Right lobe of liver (tissue), 4 donors: ENCODE data around the gene TTLL3.

Source experiments
- CTCF ChIP-seq, 4 donors: fragments of 200-600 bp in 3 of 4; fragments of 450-650 bp in 1 of 4; IDR thresholded peaks; one replicate each; pipeline versions ENCODE4 v1.5.1 to v1.8.0; 2016 to 2022; ENCODE audit warnings: antibody characterized with exemption in 4 of 4, mild to moderate bottlenecking in 2 of 4
- POLR2A ChIP-seq: fragments of 450-650 bp; IDR thresholded peaks from one replicate; pipeline ENCODE4 v1.6.1; 2017; ENCODE audit warnings: antibody characterized with exemption, mild to moderate bottlenecking
- donor health status: DM: no; HTN: no; CAD: no.
- donor health status: DM: no; HTN: no; CAD: no.
- donor health status: DM: no; HTN: yes; CAD: no.

GRCh38 chr3:9786209-9786739, 23.8 kb upstream of the TTLL3 start:
- TF ChIP-seq POLR2A (no peak), CTCF (IDR thresholded peaks at IDR 0.05) (no peak)
